Stimulated activated CD8-positive, alpha-beta memory T cell treated with anti-CD3 and anti-CD28 coated beads, Interleukin-4, amount 100 ng/mL, for 1 hour (primary cell): ENCODE data around the gene PACS1.
A peak's percentile ranks its signal among the peaks of the same experiment; 100 is the strongest.

Experiments
- DNase-seq, 2 donors: peaks; one replicate each; pipeline ENCODE4 v3.0.0-alpha.2; 2020; ENCODE audit warnings: low read depth in 2 of 2, low spot score in 1 of 2

Gene PACS1

GRCh38 chr11:66050581-66051231 is 19.4 kb upstream of the PACS1 start:
- no peak for DNase-seq

DNA sequence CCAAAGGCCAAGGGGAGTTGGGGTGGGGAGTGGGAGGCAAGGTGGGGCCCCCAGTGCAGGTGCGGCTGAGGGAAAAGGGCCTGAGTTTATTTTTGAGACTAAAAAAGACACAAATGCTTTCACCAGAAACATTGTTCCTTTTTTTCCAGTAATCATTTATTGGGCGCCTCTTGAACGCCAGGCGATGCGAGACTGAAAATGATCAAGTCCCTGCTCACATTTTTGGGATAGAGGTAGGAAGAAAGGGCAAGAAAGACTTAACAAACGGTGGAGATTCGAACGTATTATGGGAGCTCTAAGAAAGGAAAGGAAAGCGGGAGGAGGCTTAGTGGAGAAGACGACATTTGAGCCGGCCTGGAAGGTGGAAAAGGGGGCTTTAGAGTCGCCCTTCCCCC is 18.7 kb upstream of the PACS1 start:
- DNase-seq, result no peak

DNA sequence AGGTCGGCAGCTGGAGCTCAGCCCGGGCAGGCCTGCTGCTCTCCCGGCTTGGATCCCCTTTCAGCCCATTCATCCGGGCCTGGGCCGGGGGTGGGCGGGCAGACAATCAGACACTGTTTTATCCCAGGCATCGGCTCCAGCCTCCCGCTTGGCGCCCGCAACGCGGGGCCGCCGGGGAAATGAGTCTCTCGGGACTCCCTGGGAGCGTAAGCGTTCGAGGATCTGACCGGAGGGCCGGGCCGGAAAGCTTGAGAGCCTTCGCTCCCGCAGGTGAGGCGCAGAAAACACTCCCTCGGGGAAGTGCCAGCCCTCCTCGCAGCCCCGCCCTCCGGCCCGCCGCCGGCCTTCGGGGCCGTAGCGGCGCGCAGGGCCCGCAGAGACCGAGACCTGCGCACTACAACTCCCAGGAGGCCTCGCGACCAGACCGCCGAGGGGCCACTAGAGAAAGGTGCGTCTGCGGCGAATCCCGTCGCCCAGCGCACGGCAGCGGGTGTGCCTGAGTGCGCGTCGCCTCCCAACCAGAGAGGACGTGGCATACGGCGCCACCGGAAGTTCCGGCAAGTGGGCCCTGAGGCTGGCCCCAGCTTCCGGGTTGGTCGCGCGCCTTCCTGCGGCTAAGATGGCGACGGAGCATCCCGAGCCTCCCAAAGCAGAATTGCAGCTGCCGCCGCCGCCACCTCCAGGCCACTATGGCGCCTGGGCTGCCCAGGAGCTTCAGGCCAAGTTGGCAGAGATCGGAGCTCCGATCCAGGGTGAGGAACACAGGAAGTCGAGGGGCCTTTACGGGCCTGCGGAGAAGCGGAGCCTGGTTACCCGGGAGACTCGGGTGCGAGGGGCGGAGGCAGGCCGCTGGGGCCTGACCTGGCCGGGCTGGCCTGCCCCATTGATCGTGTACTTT is 18.1 kb upstream of the PACS1 start, which contains the start of gene SF3B2:
Gene SF3B2, plus strand, starts transcription at position 599 of the 898 bp plus-strand sequence. Its CDS starts 21 bp downstream, at position 620.
- DNase-seq, result peak; percentile 84 to 92

DNA sequence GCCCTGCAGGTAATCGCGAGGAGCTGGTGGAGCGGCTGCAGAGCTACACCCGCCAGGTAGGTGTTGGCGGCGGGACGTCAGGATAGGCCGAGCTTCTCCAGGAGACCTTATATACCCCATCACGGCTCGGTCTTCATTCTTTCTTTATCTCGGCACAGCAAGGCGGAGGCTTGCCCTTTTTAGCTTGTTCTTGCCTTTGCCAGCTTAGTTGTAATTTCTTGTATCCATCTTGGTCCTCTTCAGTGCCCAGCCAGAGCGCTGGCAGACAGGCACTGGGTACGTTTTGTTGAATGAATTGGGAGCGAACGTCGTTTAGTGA is 17.4 kb upstream of the PACS1 start:
- DNase-seq, result no peak

DNA sequence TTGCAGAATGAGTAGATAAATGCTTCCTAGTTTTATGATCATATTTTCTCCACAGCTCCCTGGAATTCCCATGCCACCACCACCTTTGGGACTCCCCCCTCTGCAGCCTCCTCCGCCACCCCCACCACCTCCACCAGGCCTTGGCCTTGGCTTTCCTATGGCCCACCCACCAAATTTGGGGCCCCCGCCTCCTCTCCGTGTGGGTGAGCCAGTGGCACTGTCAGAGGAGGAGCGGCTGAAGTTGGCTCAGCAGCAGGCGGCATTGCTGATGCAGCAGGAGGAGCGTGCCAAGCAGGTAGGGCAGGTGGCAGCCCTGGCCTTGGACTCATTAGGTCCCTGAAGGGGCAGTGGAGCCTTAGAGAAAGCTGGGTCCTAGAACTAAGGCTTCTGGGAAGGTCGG is 15.1 kb upstream of the PACS1 start:
- no peak for DNase-seq

- DNase-seq, result no peak
Measured at GRCh38 chr11:66056501-66056900, 13.6 kb upstream of the PACS1 start.

DNA sequence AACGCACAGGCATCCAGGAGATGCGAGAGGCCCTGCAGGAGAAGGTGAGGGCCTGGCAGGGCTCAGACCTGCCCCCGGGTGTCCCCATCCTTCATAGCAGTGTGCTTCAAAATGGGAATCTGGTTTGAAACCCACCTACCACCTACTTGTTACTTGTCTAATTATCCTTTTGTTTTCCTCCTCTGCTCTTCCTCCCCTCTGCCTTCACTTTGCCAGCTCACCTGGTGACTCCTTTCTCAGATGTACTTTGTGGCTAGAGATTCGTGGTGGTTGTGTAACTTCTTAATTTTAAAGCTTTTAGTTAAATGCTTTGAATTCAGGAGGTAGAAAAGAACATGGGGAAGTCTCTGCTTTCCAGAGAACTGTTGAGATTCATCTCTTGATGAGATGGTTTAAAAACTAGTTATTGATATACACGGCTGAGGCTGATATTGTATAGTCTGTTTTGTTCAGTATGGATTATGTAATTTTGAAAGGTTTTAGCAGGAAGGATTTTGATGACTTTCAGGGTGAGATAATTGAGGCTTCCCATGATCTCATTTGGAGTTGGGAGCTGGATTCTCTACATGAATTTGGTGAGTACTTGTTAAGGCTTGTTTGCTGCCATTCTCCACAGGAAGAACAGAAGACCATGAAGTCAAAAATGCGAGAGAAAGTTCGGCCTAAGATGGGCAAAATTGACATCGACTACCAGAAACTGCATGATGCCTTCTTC is 9.9 kb upstream of the PACS1 start:
- no peak for DNase-seq

DNA sequence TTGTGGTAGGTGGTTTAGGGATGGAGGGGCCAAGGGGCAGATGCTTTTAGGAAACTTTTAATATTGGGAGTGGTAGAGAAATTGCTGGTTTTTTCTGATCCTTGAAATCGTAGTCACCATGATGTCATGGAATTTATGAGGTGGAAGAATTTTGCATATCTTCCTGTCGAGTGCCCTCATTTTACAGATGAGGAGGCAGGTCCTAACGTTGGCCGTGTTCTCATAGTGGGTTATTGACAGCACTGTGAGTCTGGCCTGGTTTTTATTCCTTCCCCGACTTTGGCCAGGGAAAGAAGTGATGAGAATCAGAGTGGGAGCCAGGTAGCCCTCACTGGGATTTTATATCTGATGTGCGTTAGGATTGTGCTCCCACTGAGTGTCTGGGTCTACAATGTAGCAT is 8.8 kb upstream of the PACS1 start:
- no peak for DNase-seq

- no peak for DNase-seq
Measured at GRCh38 chr11:66062408-66062807, 7.7 kb upstream of the PACS1 start.

GRCh38 chr11:66063900-66064299 is 6.2 kb upstream of the PACS1 start:
- DNase-seq, result no peak

GRCh38 chr11:66064571-66064970 is 5.5 kb upstream of the PACS1 start:
- DNase-seq, result no peak

GRCh38 chr11:66066751-66067150 is 3.3 kb upstream of the PACS1 start:
- no peak for DNase-seq

DNA sequence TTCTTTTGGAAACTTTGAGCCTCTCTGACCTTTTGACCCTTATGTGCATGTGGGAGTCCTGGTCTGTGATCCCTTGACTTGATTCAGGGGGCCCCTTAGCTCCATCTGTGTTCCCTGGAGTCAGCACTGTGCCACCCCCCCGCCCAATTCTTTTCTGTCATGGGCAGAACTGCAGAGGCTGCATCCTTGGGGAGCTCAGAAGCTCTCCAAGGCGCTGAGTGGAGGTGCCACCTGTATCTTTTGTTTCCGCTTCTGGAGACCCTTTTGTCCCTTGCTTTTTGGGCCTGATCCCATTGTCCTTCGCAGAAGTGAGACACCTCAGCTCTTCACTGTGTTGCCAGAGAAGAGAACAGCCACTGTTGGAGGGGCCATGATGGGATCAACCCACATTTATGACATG is 2.4 kb upstream of the PACS1 start:
- no peak for DNase-seq

DNA sequence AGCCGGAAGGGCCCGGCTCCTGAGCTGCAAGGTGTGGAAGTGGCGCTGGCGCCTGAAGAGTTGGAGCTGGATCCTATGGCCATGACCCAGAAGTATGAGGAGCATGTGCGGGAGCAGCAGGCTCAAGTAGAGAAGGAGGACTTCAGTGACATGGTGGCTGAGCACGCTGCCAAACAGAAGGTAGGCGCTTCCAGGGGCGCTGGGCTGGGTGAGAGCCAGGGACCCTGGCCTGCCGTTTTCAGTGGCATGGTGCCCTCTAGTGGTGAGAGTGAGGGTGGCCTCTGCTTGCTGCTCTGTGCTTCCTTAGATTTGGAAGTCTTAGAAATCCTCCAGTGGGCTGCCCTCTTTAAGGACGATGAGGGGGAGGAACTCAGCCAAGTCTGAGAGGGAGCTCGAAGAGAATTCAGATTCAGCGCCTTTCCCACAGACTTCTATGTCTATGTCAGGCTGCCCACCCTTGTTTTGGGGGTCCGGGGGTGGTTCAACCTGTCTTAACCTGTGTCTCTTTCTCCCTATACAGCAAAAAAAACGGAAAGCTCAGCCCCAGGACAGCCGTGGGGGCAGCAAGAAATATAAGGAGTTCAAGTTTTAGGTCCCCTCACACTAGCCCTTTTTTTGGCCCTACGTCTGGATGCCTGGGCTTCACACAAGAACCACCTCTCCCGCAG is 1.8 kb upstream of the PACS1 start:
- peak in 1 of 2 donors; percentile 58 for DNase-seq

DNA sequence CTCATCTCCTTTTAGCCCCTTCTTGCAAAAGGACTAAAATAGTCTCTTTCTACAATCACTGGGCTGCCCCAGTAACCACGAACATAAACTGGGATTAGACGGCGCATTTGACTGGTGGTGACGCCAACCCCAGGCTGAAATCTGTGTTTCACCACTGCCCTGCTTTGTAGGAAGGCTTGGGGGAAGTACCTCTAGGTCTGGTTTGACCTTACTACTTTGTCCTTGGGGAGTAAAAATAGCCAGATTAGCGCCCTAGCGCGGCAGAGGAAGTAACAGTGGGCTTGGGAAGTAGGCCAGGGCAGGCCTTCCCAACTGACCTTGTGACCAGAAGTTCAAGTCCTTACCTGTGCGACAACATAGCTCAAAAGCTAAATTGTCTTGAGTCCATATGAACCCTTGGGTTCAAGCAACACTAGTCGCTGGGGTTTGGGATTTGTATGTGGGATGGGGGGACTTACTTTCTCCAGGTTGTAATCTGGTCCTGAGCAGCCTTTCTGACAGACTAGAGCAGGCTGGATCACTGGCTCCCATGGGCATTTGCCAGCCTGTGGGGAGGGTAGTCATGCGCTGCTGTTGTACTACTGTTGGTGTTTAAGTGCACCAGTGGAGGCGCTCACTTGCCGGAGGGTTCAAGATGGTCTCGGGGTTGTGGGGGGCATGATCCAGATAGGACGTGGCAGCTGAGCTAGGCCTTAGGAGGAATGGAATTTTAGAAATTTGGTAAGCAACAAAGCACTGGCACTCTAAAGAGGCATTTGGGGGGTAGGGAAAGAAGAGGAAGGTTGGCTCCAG is 953 bp upstream of the PACS1 start:
- DNase-seq, result no peak

DNA sequence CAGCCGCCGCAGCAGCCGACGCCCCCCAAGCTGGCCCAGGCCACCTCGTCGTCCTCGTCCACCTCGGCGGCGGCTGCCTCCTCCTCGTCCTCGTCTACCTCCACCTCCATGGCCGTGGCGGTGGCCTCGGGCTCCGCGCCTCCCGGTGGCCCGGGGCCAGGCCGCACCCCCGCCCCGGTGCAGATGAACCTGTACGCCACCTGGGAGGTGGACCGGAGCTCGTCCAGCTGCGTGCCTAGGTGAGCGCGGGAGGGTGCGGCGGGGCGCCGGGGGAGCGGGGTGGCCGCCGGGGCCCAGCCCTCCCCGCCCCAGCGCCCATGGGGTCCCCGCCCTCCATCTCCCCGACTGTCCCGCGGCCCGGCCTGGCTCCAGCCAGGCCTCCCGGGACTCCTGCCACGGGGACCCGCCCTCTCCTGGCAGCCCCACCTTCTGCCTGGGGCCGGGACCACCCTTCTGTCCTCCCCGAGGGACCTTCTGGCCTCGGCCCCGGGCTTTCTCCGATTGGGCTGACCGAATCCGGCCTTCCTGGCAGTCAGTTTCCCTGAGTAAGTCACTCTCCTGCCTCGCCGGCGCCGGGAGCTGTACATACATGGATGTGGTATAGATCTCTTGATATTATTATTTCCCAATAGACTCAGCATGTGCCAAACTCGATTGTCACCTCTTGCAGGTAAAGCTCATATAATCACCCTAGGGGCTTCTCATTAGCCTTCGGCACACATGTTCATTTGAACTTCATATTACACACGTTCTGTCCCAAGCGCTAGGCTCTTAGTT is 720 bp downstream of the PACS1 start:
- no peak for DNase-seq

DNA sequence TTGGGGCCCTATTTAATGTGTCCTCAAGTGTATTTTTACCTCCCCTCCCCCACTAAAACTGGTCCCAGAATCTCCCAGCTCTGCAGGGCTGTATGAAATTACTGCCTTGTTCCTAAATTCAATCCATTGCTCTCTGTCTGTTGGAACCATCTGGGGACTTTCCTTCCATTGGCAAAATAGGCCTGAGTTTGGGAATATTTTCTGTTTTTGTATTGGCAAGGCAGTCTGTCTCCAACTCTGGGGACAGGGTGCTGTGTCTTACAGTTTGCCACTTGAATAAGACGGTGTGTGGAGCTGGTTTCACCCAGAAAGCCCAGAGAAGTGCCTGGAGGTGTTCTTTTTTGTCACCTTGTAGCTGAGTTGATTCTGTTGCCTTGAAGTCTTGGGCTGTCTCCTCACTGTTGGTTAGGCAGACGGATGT is 1.3 kb downstream of the PACS1 start:
- no peak for DNase-seq

DNA sequence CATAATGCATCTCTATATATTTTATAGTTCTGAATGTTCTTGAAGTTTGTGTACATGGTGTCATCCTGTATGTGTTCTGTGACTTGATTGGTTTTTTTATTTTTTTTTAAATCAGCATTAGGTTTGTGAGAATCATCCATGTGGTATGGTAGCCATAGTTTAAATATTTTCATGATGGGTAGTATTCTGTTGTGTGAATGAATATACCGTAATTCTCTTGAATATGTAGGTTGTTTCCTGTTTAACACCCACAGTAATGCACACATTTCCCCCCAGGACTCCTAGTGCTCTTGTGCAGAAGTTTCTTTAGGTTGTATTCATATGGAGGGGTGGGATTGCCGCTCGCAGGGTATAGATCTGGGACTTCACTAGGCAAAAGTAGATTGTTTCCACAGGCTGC is 2.0 kb downstream of the PACS1 start:
- no peak for DNase-seq

DNA sequence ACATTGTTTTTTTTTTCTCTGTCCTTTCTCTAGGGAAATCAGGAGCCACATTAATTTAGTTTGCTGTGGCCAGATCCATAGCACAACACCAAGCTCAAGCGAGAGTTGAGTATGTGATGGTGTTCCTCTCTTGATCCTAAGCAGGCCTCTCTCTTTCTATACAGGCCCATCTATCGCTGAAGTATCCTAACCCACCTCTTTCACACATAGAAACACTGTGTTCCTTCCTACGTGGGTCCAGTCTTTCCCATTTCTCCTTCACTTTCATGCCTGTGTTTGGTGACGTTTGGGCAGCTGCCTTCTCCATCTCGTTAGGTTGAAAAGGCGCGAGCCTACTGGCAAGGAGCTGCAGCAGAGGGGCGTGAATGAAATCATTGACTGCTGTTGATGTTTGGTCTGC is 2.4 kb downstream of the PACS1 start:
- no peak for DNase-seq

- DNase-seq, result no peak
Measured at GRCh38 chr11:66073669-66074068, 3.6 kb downstream of the PACS1 start.
